HG03575 (cell line): ENCODE measurements around the gene IRF8.

ENCODE experiments used
- ATAC-seq: cut with Tn5 transposase; IDR thresholded peaks from one replicate; pipeline ENCODE4 v1.9.1; 2021; ENCODE audit not compliant: unreplicated experiment, insufficient number of reproducible peaks, low FRiP score; ENCODE audit errors: extremely low read depth

IRF8 gene

DNA sequence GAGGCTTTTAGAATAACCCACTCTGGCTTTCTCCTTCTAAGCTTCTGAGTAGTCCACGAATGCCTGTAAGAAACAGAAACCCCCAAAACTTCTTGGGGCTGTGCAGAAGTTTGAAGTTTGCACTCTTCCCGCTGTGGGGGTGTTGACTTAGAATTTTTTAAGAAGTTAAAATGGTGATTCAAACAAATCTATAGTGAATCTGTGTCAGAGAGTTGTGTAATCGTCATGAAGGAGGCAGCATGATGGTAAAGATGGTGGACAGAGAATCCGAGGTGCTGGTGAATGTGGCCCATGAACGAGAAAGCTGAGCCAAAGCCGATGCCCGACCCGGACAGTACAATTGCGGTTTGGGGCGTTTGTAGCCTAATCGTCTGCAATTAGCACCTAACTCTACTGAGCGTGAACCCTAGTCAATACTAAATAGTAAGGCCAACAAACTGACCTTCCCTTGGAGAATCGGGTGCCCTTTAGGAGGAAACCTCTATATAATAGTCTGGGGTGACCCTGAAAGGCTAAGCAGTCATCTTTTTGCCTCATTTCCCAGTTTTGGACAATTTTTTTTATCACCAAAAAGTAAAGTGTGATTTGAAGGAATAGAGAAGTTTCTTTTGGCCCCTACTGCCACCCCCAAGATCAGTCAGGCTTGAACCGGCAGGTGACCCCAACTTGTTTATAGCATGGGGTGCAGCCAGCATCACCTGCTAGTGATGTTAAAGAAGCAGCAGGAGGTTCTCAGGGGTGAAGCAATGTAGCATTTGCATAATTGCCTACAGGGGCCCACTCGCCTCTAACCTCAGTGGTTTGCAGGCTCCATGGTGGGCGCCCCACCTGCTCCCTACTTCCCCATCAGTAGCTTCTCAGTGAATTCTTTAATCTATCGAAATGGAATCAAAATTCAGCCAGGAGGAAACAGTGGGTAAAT is 11.2 kb downstream of the IRF8 start:
- no peak for ATAC-seq

DNA sequence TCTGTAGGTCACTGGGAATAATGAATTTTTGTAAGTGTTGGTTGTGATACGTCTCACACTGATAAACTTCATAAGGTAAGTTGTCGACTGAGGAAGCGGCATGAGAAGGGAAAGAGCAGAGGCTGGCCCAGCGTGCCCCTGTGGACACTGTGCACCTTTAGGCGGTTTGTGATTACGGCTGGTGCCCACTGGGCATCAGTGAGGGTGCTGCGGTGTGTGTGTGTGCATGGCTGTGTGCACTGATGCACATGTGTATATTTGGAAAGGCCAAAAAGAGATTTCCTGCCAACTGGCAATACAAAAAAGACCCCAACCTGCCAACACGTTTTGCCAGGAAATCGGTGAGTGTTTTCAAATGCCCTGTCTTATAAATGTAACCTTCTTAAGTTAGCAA is 11.9 kb downstream of the IRF8 start:
- ATAC-seq = no peak

DNA sequence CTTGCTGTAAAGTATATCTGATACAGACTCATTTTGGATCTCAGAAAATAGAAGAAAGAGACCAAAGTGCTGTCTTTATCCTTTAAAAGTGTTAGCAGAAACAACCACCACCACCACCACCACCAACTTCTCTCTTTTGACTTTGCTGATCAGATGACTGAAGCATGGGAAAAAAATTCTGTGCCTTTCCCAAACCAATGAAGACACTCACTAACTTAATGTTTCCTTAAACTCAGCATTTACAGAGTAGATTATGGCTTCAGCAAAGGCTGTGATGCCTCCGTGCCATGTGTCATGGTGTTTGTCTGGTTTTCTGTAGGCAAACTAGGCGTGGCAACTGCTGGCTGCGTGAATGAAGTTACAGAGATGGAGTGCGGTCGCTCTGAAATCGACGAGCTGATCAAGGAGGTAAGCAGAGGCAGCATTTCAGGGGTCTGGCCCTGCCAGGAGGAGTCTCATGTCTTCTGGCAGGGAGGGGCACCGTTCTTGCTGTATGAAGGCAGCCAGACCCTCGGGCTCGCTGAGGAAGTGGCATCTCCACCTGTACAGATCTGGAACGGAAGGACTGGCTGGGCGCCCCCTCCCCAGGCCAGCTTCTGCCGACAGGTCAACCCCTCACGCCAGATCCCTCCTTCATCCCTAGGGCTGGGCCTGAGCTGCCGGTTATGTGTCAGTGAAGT is 12.4 kb downstream of the IRF8 start:
- no peak for ATAC-seq

DNA sequence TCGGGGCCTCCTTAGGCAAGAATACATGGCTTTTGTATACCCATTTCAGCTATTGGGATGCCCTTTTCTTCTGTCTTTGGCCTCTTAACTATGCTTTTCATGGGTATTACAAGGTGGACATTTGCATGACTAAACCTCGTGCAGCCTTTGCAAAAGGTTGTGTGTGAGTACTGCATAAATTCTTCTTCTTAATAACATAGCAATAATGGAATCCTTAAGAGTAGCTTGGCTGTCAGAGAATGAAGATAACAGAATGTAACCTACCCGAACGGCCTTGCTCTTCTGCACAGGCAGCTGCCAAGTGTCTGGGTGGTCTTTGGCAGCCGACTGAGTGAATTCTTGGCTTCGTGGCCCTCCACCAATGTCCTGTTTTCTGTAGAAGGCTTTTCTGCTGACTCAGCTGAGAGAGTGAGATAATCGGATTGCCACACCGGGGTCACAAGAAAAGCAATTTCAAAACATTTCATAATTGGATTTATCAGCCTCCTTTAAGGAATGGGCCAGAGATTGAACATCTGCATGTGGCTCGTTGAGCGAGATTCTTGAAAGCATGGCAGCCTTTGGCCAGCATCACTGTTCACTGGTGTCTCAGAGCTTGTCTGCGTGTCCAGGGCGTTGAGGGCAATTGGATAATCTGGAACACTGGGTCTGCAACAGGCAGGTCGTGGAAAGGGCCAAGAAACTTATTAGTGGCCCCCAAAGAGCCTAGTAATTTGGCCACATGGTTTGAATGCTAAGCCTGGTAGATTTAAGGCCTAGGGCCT is 13.4 kb downstream of the IRF8 start:
- ATAC-seq = no peak

DNA sequence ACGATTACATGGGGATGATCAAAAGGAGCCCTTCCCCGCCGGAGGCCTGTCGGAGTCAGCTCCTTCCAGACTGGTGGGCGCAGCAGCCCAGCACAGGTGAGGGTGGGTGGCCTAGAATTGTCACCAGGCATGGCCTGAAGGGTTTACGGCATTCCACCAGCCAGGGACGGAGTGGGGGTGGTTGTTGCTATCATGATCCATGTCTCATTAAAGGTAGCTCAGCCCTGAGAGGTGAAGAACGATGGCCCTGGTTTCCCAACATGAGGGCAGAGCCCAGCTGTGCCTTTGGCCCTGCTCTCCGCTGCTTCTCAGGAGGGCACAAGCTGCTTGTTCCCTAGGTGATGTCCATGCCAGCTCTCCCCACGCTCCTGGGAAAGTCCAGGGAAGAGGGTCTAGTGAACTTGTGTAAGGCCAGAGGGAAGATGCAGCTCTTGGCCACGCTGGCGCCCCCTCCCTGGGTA is 14.2 kb downstream of the IRF8 start:
- ATAC-seq = no peak

DNA sequence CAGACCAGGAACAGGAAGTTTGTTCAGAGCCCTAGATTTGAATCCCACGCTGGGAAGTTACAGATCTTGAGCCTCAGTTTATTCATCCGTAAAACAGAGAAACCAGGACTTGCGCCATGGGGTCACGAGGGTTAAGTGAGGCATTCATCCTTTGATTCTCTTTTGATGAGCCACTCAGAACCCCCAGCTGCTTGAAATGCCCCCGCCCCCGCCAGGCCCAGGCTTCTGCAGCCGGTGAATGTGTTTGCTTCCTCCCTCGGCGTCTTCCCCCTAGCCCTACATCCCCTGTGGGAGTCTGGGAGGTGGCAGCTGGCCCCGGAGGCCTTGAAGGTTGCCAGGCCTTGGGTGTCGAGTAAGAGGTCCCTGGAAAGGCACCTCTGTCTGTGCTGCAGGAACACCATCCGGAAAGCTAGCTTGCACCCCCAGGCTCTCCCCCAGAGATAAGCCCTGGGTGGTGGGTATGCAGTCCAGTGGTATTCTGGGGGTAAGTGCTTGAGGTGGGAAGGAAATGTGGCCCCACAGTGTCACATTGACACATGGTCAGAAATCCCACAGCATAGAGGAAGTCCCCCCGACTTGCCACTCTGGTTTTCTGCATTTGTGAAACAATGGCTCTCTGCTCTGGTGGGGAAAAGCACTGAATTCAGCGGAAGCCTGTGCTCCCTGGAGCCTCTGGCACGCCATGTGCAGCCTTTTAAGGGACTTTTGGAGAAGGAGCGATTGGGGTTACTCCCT is 14.9 kb downstream of the IRF8 start:
- no peak for ATAC-seq

DNA sequence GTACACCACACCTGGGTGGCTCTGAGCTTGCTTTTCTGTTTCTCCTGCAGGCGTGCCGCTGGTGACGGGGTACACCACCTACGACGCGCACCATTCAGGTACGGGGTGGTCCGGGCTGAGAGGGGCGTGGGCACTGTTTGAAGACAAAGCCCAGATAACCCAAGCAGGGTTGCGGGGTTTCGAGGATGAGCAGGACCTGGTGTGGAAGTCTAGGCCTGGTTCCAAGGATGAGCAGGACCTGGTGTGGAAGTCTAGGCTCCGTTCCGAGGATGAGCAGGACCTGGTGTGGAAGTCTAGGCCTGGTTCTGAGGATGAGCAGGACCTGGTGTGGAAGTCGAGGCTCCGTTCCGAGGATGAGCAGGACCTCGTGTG is 15.4 kb downstream of the IRF8 start:
- ATAC-seq = no peak

DNA sequence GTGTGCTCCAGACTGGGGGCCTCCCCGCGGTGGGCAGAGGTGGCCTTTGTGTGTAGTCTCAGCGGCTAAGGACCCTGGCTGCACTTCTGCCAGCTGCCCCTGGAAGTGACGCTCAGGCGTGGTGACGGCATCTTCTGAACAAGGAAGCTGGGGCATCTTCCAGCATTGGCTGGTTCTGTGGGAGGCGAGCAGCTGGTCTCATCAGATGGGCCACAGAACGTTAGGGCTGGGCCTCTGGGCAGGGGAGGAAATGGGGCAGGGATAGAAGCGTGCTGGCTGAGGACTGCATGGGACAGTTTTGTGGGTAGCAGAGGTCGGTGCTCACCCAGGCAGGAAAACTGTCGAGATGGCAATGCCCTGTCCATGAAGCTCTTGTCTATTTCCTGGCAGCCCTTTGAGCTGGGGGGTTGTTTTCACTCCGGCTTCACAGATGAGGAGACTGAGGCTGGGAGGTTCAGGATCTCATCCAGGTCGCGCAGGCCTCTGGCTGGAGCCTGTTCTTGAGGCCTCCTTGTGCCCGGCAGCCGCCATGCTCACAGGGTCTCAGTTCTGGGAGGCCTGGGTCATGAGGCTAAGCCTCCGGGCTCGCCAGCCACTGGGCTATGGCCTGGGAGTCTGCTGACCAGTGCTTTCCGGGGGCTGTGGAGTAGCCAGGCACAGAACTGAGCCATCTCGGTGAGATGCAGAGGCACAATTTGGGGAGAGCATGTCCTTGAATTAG is 16.3 kb downstream of the IRF8 start:
- no peak for ATAC-seq

DNA sequence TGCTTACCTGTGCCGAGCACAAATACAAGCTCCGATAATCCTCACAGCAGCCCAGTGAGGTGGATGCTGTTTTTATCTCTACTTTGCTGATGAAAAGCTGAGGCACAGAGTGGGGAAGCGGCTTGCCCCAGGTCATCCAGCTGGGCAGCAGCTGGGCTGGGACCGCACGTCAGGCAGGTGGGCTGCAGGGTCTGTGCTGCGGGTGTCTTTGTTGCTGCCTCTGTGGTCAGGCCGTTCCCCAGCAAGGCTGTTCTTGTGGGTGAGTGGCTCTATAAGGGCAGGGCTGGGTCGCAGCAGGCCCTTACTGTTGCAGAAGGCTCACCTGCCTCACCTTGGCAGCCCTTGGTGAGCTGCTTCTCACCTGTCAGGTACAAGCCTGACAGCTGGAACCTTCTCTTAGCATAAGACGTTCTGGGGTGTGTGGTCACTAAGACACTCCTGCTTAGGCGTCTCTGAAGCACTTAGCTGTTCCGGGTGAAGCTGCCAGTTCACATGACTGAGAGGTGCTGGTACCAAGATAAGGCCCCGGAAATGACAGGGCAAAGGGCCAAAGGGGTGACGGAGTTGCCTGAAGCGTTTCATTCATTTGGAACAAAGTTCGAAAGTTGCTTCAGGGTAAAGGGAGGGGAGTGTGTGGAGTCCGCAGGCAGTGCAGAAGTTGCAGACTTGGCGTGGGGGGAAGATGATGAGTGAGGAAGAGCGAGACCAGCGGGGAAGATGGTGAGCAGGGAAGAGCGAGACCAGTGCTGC is 17.4 kb downstream of the IRF8 start:
- no peak for ATAC-seq

DNA sequence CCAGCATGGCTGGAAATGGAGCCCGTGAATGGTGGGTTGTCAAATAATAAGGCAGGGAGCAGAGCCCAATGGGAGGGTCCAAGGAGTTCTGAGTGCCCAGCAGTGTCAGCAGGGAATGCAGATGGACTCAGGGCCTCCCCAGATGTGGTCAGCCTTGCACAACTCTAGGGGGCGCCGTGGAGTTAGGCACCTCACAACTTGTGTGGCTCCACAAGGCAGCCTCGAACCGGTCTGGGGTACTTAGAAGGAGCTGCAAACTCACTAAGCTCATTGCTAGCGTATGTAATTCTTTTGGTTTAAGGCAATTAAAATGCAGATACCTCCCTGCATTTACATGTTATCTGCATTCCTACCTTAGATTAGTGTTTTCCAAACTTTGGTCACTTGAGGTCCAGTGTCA is 18.1 kb downstream of the IRF8 start:
- ATAC-seq = no peak

DNA sequence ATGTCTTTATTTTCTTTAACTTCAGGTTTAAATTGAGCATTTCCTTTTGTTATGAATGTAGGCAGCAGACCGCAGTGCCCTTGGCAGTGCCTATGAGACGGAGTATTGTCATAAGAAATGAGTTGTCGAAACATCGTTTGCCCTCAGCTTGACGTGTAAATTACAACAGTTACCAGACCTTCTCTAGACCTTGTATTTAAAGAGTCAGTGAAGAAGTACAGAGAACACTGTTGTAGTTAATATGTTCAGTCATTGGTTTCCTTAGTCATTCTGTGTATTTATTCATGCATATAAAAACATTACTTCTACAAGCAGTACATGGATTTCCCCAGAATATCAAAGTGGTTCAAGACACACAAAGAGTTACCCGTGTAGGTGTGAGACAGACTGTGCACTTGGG is 19.0 kb downstream of the IRF8 start:
- no peak for ATAC-seq

DNA sequence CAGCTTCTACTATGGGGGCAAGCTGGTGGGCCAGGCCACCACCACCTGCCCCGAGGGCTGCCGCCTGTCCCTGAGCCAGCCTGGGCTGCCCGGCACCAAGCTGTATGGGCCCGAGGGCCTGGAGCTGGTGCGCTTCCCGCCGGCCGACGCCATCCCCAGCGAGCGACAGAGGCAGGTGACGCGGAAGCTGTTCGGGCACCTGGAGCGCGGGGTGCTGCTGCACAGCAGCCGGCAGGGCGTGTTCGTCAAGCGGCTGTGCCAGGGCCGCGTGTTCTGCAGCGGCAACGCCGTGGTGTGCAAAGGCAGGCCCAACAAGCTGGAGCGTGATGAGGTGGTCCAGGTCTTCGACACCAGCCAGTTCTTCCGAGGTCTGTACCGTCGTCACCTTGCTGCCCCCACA is 19.5 kb downstream of the IRF8 start:
- no peak for ATAC-seq

DNA sequence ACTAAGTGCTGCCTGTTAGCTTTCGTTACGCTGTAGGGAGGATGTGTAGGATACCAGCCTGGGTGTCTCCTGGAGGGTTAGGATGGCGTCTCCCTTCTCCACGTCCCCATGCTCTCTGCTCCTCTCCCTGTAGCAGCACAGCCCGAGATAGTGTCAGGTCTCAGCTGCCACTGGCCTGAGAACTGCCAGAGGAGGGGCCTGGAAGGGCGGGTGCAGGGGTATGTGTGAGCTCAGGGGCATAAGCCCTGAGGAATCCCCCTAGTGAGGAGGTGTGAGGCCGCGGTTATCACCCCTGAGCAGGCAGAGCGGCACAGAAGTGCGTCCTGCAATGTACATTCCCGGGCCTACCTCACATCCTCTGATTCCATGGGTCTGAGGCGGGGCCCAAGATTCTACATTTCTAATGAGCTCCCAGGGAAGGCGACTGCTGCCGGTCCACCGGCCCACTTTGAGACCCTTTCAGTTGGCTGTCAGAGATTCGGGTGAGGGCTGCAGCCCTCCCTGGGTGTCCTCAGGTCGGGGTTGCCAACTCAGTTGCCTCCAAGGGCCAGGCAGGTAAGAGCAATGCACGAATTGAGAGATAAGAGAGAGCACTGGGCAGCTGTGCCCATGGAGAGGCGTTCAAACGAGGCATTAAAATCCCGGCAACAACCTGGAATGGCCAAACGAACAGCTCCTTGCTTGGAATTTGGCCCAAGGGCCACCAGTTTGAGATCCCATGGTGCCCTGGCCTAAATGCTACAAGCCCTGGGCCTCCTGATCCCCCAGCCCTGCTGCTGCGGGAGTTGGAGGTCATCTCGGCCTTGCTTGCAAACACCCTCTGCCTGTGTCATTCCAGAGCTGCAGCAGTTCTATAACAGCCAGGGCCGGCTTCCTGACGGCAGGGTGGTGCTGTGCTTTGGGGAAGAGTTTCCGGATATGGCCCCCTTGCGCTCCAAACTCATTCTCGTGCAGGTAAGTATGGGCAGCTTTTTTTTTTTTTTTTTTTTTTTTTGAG is 20.6 kb downstream of the IRF8 start:
- ATAC-seq = no peak

DNA sequence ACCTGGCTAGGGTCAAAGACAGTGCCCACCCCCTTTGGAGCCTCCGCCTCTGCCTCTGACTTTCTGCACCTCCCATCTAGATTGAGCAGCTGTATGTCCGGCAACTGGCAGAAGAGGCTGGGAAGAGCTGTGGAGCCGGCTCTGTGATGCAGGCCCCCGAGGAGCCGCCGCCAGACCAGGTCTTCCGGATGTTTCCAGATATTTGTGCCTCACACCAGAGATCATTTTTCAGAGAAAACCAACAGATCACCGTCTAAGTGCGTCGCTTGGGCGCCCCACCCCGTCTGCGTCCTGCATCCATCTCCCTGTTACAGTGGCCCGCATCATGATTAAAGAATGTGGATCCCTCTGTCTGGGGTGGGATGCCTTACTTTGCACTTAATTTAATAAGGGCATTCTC is 22.1 kb downstream of the IRF8 start:
- ATAC-seq = no peak

DNA sequence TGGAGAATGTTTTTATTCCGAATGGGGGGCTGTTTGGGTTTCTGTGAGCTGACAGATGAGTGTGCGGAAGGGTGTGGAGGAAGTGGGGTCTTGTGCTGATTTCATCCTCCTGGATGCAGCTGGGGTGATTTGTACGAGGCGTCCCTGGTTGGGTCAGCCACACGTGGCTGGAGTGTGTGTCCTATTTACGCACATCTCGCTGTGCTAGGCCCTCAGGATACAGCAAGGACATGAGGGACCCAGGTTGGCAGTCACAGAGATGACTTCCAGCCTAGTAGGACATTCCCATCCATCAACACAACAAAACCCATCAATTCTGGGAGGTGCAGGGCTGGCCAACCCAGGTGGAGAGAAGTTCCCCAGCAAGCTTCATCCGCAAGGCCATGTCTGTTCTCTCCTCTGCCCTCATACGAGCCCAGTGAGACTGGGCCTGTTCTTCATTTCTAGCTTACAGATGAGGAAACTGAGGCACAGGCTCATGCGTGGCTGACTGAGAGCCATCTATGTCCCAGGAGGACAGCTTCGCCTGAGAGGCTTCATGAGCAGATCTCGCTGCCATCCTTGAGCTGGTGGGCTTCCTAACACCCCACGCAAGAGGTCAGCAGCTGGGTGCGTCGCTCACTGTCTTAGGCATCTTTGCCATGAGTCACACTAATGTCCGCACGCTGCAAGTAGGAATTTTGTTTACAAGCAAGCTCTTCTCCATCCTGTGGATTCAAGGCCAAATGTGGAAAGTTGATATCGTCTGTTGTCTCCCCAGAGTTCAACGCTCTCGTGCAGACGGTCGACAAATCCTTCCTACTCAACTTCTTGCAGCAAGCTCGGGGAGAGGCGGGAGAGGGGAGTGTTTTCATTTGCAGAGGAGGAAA is 24.4 kb downstream of the IRF8 start:
- no peak for ATAC-seq

DNA sequence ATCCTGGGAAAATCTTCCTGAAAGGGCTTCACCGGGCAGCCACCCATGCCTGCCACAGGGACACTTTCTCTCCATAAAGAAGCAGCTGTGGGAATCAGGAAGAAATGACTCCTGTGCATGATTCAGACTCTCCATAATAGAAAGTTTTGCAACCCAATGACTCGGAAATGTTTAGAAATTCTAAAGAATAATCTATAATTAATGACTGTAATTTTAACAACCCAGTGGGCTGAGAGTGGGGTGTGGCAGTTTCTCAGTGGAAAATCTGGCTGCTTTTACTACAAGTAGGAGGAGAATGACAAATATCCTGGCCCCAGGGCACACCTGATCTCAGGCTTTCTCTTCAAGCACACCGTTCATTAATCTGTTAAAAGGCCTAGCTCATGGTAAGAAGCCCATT is 25.7 kb downstream of the IRF8 start:
- ATAC-seq = no peak
